A673 (cell line): ENCODE measurements around the gene IP6K1. TPM values are rescaled to one million over a fixed set of nuclear protein-coding genes. Genes with fewer than 3 reads are reported as not detected.

ENCODE experiments used
- BruUV-seq: library from RNA; stranded (reverse); fragments of 400-500 nt; replicated peaks from 2 replicates; lab custom pipeline; 2021; lab: Mats Ljungman, UMichigan
- CTCF ChIA-PET: fragments of 300-600 bp; sonication (Branson Sonifier 250); formaldehyde crosslinking; loops from one replicate; lab custom pipeline; 2022; ENCODE audit warnings: antibody characterized with exemption; lab: Charles Lee
- POLR2A ChIA-PET: fragments of 300-600 bp; sonication (Branson Sonifier 250); formaldehyde crosslinking; loops from one replicate; lab custom pipeline; 2022; ENCODE audit warnings: antibody characterized with exemption; ENCODE audit not compliant: low non-redundant PET; lab: Charles Lee
- DNase-seq: peaks from one replicate; pipeline ENCODE4 v3.0.0-alpha.2; 2015; ENCODE audit warnings: low spot score
- H3K27ac ChIP-seq: fragments of 200-600 bp; sonication (generic); 2 replicates; pipeline ENCODE4 v1.5.1; 2016; ENCODE audit warnings: mixed run types, low read depth, mild to moderate bottlenecking, mixed read lengths, antibody characterized with exemption, low read length; ENCODE audit not compliant: poor library complexity, severe bottlenecking
- H3K27me3 ChIP-seq: fragments of 200-600 bp; sonication (generic); replicated peaks from 2 replicates; pipeline ENCODE4 v1.6.1; 2017; ENCODE audit warnings: mixed run types, low read depth, mild to moderate bottlenecking, mixed read lengths, antibody characterized with exemption, low read length; ENCODE audit not compliant: insufficient read depth, poor library complexity
- H3K36me3 ChIP-seq: fragments of 200-600 bp; sonication (generic); 2 replicates; pipeline ENCODE4 v1.6.1; 2016; ENCODE audit warnings: mixed run types, mild to moderate bottlenecking, mixed read lengths, antibody characterized with exemption, low read length; ENCODE audit not compliant: insufficient read depth, poor library complexity, severe bottlenecking
- H3K4me1 ChIP-seq: fragments of 200-600 bp; sonication (generic); 2 replicates; pipeline ENCODE4 v1.6.1; 2017; ENCODE audit warnings: mixed run types, mild to moderate bottlenecking, mixed read lengths, antibody characterized with exemption, low read length; ENCODE audit not compliant: insufficient read depth, poor library complexity, severe bottlenecking
- H3K4me3 ChIP-seq: fragments of 200-600 bp; sonication (generic); 2 replicates; pipeline ENCODE4 v1.5.1; 2016; ENCODE audit warnings: low read depth, mixed run types, mild to moderate bottlenecking, mixed read lengths, low read length; ENCODE audit not compliant: poor library complexity, severe bottlenecking
- H3K9me3 ChIP-seq: fragments of 200-600 bp; sonication (generic); 2 replicates; pipeline ENCODE4 v1.6.1; 2016; ENCODE audit warnings: mixed run types, low read depth, mild to moderate bottlenecking, mixed read lengths, antibody characterized with exemption, low read length; ENCODE audit not compliant: poor library complexity, severe bottlenecking
- EZH2 ChIP-seq: fragments of 200-600 bp; sonication (generic); IDR thresholded peaks from 2 replicates; pipeline ENCODE4 v1.6.1; 2017; ENCODE audit warnings: borderline replicate concordance, low read depth, mild to moderate bottlenecking, mixed read lengths, antibody characterized with exemption, low read length; ENCODE audit not compliant: poor library complexity, severe bottlenecking
- intact Hi-C: fragments of 100-400 bp; cut with micrococcal nuclease; formaldehyde crosslinking; loops from one replicate; pipeline ENCODE4 v1.10.0; 2022; ENCODE audit not compliant: unreplicated experiment
- total RNA-seq: library from RNA; stranded (reverse); gene quantifications from 2 replicates; pipeline ENCODE4 v1.2.3, GENCODE V29; 2021
- TF ChIP-seq, protein P1 (sequence below): fragments of 300-800, 200-600 bp; sonication (generic); conservative IDR thresholded peaks from 2 replicates; pipeline ENCODE4 v1.5.1; 2017; ENCODE audit warnings: low read depth, mild to moderate bottlenecking, antibody characterized with exemption, low read length, moderate library complexity, mixed read lengths

IP6K1 gene
- total RNA-seq, 1 experiment from 2014 or later: 29.0 TPM

DNA sequence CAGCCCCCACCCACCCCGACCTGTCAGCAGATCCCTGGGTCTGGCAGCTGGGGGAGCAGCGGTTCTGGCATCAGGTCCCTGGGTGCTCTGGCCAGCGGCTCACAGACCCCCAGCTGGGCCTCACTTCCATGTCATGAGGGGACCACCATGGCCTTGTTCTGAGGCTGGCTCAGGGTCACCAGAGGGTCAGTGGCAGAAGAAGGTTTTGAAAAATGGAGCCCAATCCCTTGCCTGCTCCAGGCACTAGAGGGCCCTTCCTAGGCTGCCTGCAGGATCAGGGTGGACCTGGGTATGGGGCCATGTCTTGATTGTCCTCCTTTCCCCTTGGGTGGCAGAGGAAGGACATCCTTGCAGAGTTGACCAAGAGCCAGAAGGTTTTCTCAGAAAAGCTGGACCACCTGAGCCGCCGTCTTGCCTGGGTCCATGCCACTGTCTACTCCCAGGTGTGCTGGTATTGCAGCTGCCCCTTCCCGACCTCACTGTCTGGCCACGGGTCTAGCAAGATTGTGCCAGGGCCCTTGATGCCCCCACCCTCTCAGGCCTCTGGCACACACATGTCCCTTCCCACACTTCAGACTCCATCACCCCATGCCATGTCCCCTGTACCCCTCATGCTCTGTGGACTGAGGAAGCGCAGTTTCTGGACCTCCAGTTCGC, 79.8 kb downstream of the IP6K1 start:
- Histone ChIP-seq H3K27me3 (no peaks in the 10 kb centered on the region), H3K27ac (no peak overlapping the region), H3K9me3 (no peaks in the 10 kb centered on the region), H3K4me1 (no peaks in the 10 kb centered on the region), H3K36me3 (no peaks in the 10 kb centered on the region), H3K4me3 (no peak overlapping the region)
- TF ChIP-seq, protein P1, sequence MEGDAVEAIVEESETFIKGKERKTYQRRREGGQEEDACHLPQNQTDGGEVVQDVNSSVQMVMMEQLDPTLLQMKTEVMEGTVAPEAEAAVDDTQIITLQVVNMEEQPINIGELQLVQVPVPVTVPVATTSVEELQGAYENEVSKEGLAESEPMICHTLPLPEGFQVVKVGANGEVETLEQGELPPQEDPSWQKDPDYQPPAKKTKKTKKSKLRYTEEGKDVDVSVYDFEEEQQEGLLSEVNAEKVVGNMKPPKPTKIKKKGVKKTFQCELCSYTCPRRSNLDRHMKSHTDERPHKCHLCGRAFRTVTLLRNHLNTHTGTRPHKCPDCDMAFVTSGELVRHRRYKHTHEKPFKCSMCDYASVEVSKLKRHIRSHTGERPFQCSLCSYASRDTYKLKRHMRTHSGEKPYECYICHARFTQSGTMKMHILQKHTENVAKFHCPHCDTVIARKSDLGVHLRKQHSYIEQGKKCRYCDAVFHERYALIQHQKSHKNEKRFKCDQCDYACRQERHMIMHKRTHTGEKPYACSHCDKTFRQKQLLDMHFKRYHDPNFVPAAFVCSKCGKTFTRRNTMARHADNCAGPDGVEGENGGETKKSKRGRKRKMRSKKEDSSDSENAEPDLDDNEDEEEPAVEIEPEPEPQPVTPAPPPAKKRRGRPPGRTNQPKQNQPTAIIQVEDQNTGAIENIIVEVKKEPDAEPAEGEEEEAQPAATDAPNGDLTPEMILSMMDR: no peak
- no peak for TF ChIP-seq EZH2
- no TSS peak for BruUV-seq
- ChIA-PET POLR2A (no interaction called here), CTCF (no interaction called here)
- intact Hi-C loops: no loop called here
- DNase-seq: no peak

- no peaks in the 10 kb centered on the region for H3K36me3 ChIP-seq
- no peaks in the 10 kb centered on the region for H3K9me3 ChIP-seq
- no peaks in the 10 kb centered on the region for H3K4me1 ChIP-seq
- TF ChIP-seq EZH2: no peak
- TF ChIP-seq, protein P1: no peak
- H3K27ac ChIP-seq: no peak overlapping the region
- no peaks in the 10 kb centered on the region for H3K27me3 ChIP-seq
- no TSS peak for BruUV-seq
- no peak for DNase-seq
- ChIA-PET CTCF (no interaction called here), POLR2A (no interaction called here)
- intact Hi-C loops: no loop called here
- H3K4me3 ChIP-seq: no peak overlapping the region
These were observed 80.9 kb downstream of the IP6K1 start for GRCh38 chr3:49705390-49705960.

DNA sequence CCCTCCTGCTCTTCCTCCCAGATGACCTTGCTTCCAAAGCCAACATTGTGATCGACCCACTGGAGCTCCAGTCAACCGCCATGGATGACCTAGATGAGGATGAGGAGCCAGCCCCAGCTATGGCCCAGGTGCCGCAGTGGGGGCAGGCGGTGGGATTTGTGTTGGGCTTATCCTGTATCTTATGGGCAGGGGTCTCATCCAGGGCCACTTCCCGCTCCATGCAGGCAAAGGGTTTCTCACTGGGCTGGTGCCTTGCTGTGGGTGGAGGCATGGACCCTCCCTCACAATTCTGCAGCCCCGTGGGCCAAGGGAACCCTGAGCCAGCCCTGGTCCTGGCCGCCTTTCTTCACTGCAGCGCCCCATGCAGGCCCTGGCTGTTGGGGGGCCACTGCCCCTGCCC, 81.7 kb downstream of the IP6K1 start:
- ChIA-PET POLR2A (no interaction called here), CTCF (no interaction called here)
- intact Hi-C loops: loop anchor here (5.0 kb wide), 1 partner anchor 203 kb away; no protein-coding TSS in a partner anchor
- Histone ChIP-seq H3K4me1 (no peaks in the 10 kb centered on the region), H3K36me3 (no peaks in the 10 kb centered on the region), H3K9me3 (no peaks in the 10 kb centered on the region), H3K4me3 (no peak overlapping the region), H3K27me3 (no peaks in the 10 kb centered on the region), H3K27ac (no peak overlapping the region)
- no peak for TF ChIP-seq EZH2
- TF ChIP-seq, protein P1: no peak
- BruUV-seq: no TSS peak
- DNase-seq: no peak
